Stimulated activated CD8-positive, alpha-beta memory T cell treated with anti-CD3 and anti-CD28 coated beads, Interleukin-7, amount 100 ng/mL, for 48 hours (primary cell): ENCODE data around the gene ACADSB.

Experiments used
- DNase-seq, 2 donors: peaks; one replicate each; pipeline ENCODE4 v3.0.0-alpha.2; 2020; ENCODE audit warnings: low read depth in 1 of 2; ENCODE audit errors: extremely low read depth in 1 of 2

Gene ACADSB

GRCh38 chr10:123001370-123001769, 7.4 kb upstream of the ACADSB start:
- DNase-seq = no peak

DNA sequence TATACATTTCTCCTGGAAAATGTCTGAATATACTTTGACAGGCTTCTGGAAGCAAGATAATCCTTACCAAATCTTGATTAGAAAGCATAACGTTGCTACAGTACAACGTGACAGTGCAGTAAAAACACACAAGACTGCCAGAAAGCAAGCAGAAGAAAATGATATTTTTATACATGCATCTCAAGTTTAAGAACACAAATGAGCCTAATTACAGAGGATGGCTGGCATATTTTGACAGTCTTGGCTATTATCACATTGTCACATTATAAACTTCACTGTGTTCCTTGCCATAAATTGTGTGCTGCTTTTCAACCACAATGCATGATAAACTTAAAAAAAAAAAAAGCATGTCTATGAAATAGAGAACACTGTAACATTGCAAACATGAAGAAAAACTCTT, 4.5 kb upstream of the ACADSB start:
- no peak for DNase-seq

DNA sequence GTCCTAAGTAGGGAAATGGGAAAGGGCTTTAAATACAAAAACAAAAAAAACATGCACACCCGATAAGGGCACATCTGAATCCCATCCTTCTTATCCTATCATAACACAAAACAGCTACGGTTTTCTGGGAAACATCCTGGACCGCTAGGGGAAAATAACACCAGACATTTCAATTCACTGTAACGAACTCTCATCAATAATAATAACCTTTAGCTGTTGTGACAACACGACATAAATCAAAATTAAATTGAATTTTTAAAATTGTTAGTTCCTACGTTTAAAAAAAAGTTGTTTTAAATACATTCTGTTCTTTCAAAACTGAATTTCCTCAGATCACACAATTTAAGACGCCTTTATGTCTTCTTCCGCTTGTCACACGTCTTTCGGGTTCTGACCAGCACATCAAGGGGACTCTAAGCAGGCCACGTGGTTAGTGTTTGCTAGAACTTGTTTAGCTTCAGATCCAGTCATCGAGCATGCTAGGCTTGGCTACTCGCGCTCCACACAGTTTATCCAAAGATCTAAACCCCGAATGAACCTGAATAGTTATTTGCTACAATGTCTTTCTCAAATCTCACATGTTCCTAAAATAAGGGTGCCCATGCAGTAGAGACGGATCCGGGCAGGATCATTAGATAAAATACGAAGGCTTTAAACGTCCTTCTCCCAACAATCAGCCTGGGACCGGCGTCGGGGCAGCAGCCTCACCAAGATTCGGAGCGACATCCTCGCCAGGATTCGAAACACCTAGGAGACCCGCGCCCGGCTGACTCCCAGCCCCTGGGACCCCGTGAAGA, 1.1 kb upstream of the ACADSB start:
- peak in 1 of 2 donors; percentile 23 for DNase-seq

- no peak for DNase-seq
These were observed 457 bp downstream of the ACADSB start for GRCh38 chr10:123009105-123009820.

DNA sequence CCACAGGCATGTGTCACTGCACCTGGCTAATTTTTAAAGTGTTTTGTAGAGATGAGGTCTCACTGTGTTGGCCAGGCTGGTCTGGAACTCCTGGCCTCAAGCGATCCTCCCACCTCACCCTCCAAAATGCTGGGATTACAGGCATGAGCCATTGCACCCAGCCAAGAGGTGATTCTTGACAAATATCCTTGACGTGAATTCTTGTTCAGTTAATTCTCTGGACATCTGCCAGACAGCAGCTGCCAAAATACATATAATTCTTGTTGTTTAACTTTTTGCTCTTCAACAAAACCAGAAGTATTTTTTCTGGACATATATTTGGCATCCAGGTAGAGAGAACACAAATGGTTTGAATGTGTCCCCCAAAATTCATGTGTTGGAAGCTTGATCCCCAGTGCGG, 3.2 kb downstream of the ACADSB start:
- no peak for DNase-seq

GRCh38 chr10:123013456-123014419, 4.9 kb downstream of the ACADSB start:
- no peak for DNase-seq

- DNase-seq = no peak
These were observed 6.0 kb downstream of the ACADSB start for GRCh38 chr10:123014772-123015171.

DNA sequence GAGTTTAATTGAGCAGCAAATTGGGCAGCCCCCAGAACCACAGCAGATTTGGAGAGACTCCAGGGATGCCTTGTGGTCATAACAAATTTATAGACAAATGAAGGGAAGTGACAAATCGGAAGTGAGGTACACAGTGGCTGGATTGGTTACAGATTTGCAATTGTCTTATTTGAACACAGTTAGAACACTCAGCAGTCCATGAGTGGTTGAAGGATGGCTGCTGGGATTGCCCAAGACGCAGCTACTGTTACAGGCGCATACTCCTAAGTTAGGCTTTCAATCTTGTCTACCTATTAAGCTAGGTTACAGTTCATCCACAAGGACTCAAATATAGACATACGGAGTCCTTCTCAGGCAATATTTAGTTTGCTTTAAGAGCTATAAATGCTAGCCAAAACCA, 7.4 kb downstream of the ACADSB start:
- no peak for DNase-seq

DNA sequence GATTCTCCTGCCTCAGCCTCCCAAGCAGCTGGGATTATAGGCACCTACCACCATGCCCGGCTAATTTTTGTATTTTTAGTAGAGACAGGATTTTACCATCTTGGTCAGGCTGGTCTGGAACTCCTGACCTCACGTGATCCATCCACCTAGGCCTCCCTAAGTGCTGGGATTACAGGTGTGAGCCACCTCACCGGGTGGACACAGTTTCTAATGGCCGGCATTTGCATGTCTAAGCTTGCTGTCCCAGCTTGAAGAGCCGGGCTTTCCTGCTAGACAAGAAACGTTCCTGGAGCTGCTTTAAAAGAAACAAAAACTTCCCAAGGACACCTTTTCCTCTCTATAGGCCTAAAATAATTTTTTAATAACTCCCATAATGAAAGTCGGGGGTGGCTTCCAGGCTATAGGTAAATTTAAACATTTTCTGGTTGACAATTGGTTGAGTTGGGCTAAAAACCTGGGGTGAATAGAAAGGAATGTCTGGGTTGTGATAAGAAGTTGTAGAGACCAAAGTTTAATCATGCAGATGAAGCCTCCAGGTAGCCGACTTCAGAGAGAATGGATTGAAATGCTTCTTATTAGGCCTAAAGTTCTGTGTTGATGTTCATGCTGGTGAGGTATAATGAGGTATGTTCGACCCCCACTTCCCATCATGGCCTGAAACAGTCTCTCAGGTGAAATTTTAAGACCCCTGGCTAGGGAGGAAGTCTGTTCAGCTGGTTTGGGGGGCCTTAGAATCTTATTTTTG, 8.8 kb downstream of the ACADSB start:
- DNase-seq = no peak

DNA sequence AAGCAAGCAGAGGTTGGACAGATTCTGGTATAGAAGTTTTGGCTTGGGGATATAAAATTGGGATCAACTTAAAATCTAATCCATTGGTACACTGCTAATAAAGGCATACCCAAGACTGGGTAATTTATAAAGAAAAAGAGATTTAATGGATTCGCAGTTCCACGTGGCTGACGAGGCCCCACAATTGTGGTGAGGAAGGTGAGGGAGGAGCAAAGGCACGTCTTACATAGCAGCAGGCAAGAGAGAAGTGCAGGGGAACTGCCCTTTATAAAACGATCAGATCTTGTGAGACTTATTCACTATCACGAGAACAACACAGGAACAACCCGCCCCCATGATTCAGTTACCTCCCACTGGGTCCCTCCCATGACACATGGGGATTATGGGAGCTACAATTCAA, 9.7 kb downstream of the ACADSB start:
- DNase-seq = no peak

DNA sequence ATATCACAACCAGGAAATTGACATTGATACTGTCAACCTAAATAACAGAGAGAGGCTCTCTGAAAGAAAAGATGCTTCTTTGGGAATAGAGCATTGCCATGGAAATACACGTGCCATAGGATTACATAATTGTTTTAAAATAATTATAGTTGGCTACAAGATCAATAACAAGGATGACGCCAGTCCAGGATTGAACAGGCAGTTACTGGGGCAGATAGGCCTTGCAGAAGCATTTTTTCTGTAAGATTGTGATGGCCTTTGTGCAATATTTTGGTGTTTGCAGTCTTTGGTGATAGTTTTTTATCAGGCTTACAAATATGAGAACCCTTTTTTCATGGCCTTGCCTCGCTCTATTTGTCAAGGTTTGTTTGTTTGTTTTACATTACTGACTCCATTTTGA, 10.5 kb downstream of the ACADSB start:
- DNase-seq = no peak

GRCh38 chr10:123019941-123020703, 11.3 kb downstream of the ACADSB start:
- DNase-seq = no peak

GRCh38 chr10:123021517-123021916, 12.7 kb downstream of the ACADSB start:
- no peak for DNase-seq

DNA sequence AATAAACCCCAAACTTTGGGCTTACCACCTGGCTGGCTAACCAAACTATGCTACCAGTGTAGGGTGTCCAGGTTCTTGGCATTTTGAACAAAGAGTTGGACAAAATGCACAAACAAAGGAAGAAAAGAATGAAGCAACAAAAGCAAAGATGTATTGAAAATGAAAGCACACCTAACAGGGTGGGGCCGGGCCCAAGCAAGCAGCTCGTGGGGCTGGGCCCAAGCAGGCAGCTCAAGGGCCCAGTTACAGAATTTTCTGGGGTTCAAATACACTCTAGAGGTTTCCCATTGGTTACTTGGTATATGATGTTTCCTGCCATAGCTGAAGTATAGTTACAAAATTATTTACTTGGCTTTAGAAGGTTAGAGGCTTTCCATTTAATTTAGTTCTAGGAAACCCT, 15.7 kb downstream of the ACADSB start:
- DNase-seq = no peak

DNA sequence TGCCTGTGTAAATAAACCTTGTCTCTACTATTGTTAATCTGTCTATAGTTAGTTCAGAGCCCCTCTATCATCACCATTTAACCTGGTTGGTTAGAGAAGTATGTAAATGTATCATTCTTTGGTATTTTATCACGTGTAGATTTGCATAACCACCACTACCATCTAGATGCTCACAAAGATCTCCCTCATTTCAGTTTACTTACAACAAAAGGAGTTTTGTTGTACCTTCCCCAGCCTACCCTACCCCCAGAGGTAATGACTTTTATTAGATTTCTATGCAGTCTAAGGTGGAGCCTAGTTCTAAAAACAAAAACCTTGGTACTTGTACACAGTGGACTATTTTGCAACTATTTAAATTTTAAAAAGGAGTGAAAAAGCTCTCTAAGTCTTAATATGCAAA, 17.5 kb downstream of the ACADSB start:
- no peak for DNase-seq

DNA sequence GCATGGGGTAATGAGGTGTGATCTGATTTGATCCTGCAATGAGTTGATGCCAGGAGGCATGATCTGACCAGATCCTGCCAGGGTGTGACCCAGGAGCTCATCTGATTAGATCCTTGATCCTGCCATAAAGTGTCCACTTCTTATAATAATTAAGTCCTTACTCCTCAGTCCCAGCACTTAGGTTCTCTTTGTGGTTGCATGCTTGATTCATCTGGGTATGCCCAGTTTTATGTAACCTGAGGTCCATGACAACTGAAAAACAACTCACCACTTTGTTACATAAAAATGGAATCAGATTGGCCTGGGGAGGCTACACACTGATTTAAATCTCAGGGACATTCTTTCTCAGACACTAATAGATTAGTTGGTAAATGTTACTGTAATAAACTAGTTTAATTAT, 19.1 kb downstream of the ACADSB start:
- DNase-seq = no peak

GRCh38 chr10:123031124-123031523, 22.3 kb downstream of the ACADSB start:
- no peak for DNase-seq

DNA sequence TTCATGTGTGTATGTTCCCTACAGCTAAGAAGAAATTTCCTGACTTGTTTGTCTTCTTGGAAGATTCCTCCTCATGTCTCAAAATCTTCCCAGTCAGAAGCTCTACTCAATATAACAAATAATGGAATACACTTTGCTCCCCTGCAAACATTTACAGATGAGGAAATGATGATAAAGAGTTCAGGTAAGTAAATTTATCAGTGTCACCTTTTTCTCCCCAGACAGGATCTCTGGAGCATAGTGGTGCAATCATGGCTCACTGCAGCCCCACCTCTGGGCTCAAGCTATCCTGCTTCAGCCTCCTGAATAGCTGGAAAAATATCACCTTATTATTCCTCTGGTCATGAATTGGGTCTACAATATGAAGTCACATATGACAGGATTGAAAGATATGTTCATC, 25.5 kb downstream of the ACADSB start:
- DNase-seq = no peak

DNA sequence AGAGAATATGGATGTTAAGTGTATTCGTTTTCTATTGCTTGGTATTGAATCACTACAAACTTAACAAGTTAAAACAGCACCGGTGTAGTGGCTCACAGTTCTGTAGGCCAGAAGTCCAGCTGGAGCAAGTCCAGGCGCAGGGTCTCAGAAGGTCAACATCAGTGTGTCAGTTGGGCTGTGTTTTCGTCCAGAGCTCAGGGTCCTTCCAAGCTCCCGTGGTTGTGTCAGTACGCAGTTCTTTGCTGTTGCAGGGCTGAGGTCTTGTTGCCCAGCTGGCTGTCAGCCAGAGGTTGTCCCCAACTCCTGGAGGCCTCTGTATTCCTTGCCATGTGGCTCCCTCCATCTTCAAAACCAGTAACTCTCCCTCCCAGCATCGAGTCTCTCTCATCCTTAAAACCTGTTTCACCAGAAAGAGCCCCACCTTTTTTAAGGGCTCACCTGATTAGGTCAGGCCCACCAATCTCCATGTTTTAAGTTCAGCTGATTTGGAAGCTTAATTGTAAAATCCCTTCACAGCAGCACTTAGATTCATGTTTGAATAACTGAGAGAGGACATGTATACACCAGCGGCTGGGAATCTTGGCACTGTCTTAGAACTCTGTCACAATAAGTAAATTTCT, 26.8 kb downstream of the ACADSB start:
- no peak for DNase-seq
